GM15510 (cell line): ENCODE measurements around the gene LHX5.

Source experiments
- POLR2A ChIP-seq: IDR thresholded peaks from 3 replicates; pipeline ENCODE4 v1.6.1; 2011; ENCODE audit warnings: borderline replicate concordance; ENCODE audit not compliant: insufficient read length; ENCODE audit errors: extremely low read depth

Gene LHX5

DNA sequence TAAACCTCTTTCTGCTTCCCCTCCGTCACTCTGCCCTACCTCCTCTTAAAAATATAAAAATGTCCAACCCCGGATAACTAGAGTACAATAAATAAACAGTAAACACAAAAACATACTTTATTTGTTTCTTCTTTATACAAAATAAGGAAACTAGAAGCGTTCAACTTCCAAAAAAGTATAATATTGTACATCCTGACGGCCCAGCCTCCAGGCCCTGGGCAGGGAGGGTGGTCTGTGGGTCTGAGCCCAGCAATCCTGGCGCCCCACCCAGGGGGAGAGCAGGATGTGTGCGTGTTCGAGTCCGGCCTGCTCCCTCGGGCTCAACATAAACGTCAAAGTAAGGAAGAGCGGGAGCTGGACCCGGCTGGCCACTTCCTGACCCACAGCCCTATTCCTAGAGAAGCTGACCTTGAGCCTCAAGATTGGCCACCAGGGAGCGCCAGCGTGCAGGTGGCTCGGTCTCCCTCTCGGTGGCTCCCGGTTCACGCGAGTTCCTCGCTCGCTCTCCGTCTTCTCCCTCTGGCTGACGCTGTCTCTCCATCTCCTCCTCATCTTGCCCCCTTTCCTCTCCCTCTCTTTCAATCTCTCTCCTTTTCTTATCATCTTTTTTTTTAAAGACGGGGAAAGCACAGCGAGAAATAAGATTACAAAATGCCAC is 9.4 kb downstream of the LHX5 start:
- no peak for TF ChIP-seq POLR2A

DNA sequence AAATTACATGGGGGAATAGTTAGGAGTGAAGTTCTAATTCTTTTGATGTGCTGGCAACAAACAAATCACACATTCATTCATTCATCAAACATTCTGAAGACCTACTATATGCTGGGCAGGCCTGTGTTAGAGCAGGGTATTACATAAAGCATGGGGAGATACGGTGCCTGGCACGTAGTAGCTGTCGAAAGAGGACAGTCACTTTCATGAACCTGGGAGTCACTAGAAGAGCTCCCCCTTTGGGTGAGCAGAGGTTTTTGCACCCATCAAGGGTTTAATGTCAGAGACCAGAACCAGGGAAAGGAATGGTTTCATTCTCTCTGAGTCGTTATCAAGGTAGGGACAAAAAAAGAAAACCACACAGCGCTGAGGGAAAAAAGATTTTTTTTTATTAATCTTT is 10.0 kb downstream of the LHX5 start:
- no peak for TF ChIP-seq POLR2A

DNA sequence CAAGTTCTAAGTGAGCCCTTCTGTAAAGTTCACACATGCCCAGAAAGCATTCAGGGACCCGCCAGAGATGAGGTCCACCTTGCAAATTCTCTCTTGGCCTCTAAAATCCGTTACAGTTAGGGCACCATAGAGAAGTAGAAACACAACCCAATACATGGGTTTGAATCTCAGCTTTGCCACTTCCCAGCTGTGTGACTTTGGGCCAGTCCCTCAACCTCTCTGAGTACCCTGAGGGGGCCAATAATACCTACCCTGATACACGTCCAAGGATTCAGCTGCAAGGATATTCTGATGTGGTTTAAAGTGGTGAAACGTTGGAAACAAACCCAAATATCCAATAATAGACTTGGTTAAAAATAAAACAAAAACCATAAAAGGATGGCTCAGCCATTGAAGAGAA is 11.7 kb downstream of the LHX5 start:
- no peak for TF ChIP-seq POLR2A

DNA sequence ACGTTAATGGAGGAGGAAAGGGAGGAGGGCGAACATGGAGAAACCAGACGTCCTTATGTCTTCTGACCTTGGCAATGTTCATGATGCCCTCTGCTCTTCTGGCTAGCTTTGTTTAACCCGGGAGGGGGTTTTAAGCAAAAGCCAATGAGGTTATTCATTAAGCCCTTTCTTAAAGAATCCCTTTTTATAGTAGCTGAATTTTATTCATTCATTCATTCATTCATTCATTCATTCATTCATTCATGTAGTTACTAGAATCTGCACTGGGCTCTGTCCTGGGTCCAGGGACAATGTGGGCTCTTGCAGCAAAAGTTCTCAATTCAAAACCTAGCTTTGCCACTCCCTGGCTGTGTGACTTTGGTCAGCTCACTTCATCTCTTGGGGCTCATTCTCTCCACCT is 14.0 kb downstream of the LHX5 start:
- TF ChIP-seq POLR2A, result no peak

DNA sequence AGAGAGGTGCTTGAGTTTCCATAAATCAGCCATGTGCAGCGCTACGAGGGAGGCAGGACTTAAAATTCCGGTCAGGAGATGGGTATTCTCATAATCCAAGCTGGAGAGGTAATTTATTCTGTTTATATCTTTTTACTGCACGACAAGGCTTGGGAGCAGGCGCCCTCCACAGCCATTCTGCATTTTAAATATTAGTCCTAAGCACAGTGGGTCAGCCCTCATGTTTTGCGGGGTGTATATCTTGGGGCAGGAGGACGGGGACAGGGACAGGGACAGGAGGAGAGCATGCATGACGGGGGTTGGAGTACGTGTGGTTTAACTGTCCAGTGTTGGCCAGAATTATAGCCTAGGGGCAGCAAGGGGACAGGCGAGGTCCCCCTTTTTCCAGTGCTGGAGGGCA is 14.5 kb downstream of the LHX5 start:
- TF ChIP-seq POLR2A, result no peak

DNA sequence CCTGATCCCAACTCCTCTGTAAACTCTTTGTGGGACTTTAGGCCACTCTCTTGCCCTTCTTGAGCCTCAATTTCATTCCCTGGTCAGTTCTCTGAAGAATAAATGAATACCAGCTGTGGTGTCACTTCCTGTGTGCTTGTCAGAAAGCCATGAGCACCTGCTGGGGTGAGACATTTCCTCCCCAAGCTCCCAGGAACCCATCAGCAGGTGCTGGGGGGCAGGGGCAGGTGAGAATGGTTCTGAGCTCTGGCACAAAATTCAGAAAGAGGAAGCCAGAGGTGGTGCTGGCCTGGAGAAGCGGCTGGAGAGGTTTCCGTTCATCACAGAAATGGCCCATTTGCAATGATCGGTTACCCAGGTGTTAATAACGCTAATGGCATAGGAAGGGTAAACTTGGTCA is 14.9 kb downstream of the LHX5 start:
- no peak for TF ChIP-seq POLR2A

DNA sequence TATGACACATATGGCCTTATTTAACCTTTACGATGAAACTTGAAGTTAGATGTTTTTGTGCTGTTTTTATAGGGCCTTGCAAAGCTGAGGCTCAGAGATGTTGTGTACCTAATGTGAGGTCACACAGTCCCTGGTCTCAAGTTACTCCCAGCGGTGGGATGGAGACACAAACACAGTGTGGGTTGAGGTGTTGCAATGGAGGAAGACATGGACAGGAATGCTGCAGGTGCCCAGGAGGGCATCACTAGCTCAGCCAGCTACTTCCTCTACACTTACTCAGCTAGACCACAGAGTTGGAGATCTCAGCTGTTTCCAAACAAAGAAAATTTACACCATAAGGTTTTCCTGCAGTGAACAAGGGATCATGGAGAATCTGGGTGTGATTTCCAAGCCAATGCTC is 15.5 kb downstream of the LHX5 start:
- no peak for TF ChIP-seq POLR2A

DNA sequence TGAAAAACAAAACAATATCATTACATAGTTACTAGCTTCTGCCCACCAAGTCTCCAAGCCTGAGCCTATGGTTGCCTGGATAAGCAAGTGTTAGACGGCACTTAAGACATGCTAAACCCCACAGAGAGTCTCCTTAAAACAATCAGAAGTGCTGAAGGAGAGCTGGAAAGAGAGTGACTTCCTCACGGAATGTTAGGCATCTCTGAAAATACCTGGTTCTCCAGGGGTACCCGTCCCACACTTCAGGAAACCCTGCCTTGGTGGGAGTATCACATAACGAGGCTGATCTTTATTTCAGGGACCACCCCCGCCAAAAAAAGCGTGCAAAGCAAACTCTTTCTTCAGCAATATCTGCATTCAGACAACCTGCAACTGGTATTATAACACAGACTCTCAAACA is 18.3 kb downstream of the LHX5 start:
- TF ChIP-seq POLR2A, result no peak

DNA sequence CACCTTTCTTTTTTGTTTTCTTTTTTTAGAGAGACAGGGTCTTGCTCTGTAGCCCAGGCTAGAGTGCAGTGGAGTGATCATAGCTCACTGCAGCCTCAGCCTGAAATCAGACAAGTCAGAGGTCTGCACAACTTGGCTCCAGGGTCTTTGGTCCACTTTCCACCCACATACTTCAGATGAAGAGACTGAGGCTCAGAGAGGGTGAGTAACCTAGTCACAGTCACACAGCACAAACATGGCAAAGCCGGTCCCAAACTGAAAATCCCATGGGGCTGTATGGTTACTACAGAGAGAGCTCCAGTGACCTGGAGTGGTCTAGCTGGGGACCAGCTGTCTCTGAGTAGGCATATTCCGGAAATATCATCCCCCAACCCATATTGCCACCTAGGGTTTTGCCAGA is 19.2 kb downstream of the LHX5 start:
- TF ChIP-seq POLR2A, result no peak

DNA sequence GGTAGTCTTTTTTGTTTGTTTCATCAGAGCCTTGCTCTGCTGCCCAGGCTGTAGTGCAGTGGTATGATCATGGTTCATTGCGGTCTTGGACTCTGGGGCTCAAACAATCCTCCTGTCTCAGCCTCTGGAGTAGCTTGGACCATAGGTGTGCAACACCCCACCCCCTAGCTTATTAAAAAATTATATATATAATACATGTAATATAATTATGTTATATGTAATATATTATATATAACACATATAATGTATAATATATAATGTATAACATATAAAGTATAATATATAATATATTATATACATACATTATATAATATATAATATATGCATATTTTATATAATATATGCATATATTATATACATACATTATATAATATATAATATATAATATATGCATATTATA is 21.8 kb downstream of the LHX5 start:
- no peak for TF ChIP-seq POLR2A

DNA sequence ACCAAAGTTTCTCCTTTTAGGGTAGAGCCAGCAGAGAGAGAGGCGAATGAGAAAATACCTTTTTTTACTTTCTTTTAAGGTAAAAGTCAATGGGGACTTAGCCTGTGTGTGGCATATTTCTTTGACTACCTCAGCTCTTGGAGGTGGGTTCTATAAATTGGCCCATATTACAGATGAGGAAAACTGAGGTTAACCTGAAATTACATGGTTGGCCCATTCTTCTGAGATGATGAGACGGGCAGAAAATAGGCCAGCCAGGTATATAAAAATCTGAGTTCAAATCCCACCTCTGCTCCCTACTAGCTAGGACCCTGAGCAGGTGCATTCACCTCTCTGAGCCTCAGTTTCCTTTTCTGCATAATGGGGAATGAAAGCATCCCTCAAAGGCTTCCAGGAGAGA is 22.4 kb downstream of the LHX5 start:
- TF ChIP-seq POLR2A, result no peak

DNA sequence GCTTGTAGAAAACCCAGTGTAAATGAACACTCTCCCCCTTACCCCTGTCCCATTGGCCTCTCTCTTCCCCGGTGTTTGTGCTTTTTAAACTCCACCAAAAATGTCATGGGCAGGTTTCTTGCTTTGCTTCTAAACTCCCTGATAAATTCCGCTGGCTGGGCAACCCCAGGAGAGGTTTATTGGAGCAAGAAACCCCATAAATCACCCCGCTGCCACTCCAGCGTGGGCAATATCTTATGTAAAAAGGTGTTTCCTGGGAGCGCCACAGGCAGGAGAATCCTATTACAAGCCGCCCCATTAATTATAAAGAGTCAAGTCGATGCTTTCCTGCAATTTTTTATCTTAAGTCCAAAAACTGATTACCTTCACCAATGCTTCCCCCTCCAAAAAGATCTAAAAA is 22.8 kb downstream of the LHX5 start:
- no peak for TF ChIP-seq POLR2A

DNA sequence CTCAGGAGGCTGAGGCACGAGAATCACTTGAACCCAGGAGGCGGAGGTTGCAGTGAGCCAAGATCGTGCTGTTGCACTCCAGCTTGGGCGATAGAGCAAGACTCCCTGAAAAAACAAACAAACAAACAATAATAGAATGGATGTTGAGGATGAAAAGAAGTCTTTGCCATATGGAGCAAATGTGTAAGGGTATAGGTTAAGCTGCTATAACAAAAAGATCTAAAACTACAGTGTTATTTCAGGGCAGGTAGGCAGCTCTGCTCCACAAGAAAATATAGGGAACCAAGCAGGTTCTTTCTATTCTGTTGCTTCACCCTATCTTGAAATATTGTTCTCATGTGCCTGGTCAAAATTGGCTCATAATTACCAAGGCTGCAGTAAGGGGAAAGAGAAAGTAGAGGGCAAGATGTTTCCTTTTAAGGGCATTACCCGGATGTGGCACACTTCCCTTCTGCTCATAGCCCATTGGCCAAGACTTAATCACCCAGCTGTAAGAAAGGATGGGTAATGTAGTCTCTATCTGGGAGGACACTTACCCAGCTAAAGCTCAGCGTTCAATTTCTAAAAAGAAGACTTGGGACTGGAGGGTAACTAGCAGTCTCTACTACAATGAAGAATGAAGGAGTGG is 26.0 kb downstream of the LHX5 start:
- no peak for TF ChIP-seq POLR2A

DNA sequence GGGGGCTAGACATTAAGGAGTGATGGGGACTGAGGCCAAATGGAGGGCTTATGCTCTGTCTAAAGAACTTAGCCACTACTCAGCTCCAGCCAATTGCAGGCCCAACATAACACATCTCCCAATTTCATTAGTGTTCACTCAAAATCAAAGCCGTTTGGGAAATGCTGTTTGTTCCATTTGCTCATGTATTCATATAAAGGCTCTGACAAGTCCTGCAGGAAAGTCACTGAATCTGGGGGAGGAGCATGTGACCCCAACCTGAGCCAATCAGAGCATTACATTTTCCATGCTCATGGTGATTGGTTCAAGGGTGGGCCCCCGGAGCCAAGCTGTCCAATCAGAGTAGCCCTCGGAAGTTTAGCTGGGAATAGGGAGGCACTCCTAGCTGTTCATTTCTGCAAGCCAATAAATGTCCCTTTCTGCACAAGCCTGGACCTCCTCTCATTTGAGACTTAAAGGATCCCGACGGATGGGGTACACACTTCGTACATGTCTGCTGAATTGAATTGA is 28.6 kb downstream of the LHX5 start:
- no peak for TF ChIP-seq POLR2A

DNA sequence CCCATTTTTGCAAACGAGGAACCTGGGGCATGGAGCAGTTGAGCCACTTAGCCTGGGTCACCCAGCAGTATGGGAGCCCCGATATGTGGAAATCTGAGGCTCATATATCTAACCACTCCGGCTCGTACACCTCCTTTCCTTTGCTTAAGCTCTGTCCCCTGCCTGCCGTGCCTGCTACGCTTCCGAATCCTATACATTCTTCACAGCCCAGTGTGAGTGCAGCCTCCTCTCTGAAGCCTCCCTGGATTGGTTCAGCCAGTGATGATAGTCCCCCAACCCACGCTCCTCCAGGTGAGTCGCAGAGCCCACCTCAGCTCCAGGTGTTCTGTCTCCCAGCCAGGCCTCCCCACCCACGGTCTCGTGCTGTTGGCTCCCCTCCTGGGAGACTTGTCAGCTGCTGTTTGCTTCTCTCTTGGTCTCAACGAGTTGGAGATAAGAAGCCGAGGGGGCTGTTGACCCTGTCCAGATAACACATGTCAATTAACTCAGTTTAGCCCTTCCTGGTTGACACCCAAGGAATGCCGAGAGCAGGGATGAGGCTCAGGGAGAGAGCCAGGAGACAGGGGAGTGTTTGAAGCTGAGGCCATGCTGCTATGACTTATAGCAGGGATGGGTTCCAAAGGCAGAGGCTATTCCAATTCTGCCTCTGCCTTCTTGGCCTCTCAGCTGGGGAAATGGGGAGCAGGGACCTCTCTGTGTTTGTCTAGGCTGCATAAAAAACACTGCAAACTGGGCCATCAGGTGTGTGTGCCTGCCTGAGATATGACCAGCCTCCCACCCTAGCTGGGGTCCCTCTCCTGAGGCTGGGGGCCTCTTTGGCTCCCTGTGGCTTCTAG is 30.5 kb downstream of the LHX5 start:
- no peak for TF ChIP-seq POLR2A

DNA sequence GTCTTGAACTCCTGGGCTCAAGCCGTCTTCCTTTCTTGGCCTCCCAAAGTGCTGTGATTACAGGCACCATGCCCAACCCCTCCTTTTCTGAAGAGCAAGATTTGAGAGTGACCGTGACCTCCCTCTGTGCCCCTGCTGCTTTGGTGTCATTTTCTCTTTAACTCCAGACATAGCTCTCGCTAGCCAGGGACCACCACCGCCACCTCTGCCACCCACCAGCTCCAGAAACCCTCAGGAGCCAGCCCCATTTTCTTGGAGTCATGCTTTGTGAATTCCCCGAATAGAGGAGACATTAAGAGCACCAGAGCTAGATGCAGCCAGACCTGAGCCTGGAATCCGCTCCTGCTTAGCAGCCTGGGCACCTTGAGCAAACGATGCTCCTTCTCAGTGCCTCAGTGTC is 31.3 kb downstream of the LHX5 start:
- TF ChIP-seq POLR2A, result no peak

DNA sequence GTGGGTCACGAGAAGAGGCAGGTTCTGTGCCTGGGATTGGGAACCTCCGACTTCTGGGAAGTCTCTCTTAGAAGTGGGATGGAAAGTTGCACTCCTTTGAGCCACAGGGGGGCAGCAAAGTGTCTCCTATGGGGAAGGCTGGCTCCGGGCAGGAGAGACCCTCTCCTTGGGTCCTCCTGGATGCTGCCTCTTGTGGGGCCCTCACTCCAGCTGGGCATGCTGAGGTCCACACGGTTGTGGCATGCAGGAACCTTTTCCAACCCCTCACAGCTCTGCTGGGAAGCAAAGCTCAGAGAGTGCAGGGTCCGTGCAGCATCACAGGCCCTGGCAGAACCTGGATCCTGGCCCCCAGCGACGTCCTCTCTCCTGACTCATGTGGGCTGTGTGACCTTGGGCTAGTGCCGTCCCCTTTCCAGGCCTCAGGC is 32.1 kb downstream of the LHX5 start:
- no peak for TF ChIP-seq POLR2A

DNA sequence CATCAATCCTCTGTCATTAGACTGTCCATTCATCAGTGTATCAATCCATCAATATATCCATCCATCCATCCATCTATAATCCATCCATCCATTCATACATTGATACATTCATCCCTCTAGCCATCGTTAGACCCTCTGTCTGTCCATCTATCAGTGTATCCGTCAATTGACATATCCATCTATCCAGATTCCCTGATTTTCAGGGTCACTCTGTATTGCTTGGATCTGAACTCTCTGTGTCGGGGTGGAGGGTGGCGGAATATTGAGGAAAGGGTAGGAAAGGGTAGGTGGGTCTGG is 32.4 kb downstream of the LHX5 start:
- no peak for TF ChIP-seq POLR2A
